H1 (cell line): ENCODE measurements around the gene ASPDH. TPM values are rescaled to one million over a fixed set of nuclear protein-coding genes. Genes with fewer than 3 reads are reported as not detected.

ENCODE experiments used
- CTCF ChIA-PET: fragments of 300-600 bp; sonication (Branson Sonifier 250); formaldehyde crosslinking; loops from one replicate; lab custom pipeline; 2021; ENCODE audit not compliant: partially characterized antibody; lab: Charles Lee
- POLR2A ChIA-PET: fragments of 300-600 bp; sonication (Branson Sonifier 250); formaldehyde crosslinking; loops from one replicate; lab custom pipeline; 2021; ENCODE audit warnings: inconsistent platforms; ENCODE audit not compliant: partially characterized antibody; lab: Charles Lee
- DNase-seq, 2 experiments: peaks; one replicate each; pipeline versions ENCODE4 v3.0.0 to v3.0.0-alpha.2; 2010 to 2022; ENCODE audit warnings: low spot score in 2 of 2, low read depth in 1 of 2, mixed read lengths in 1 of 2
- FAIRE-seq: peaks from 2 replicates; lab custom pipeline; 2011; peaks lifted over from hg19 to GRCh38; lab: Jason Lieb, UNC
- H2AFZ ChIP-seq: 2 replicates; pipeline ENCODE4 v1.8.1; 2012; ENCODE audit warnings: low read length, inconsistent platforms
- H2AK5ac ChIP-seq: 2 replicates; pipeline ENCODE4 v1.6.1; 2013; ENCODE audit warnings: low read depth, low read length
- H2BK120ac ChIP-seq: replicated peaks from 2 replicates; pipeline ENCODE3; 2013; ENCODE audit warnings: low read depth, low read length, inconsistent platforms
- H2BK12ac ChIP-seq: 2 replicates; pipeline ENCODE4 v1.6.1; 2013; ENCODE audit warnings: low read depth, low read length
- H2BK15ac ChIP-seq: 2 replicates; pipeline ENCODE4 v1.6.1; 2013; ENCODE audit warnings: low read length
- H2BK20ac ChIP-seq: 2 replicates; pipeline ENCODE4 v1.6.1; 2013; ENCODE audit warnings: low read length
- H2BK5ac ChIP-seq: 2 replicates; pipeline ENCODE4 v1.6.1; 2013; ENCODE audit warnings: low read depth, low read length
- H3K14ac ChIP-seq: 2 replicates; pipeline ENCODE4 v1.6.1; 2013; ENCODE audit warnings: inconsistent platforms; ENCODE audit not compliant: insufficient read length
- H3K18ac ChIP-seq: 2 replicates; pipeline ENCODE4 v1.6.1; 2013; ENCODE audit warnings: low read length; ENCODE audit errors: extremely low read depth
- H3K23ac ChIP-seq: 2 replicates; pipeline ENCODE4 v1.6.1; 2013; ENCODE audit warnings: inconsistent platforms; ENCODE audit not compliant: insufficient read length
- H3K23me2 ChIP-seq: 2 replicates; pipeline ENCODE4 v1.6.1; 2013; ENCODE audit warnings: low read depth, low read length
- H3K27ac ChIP-seq: 2 replicates; pipeline ENCODE4 v1.6.1; 2011; ENCODE audit warnings: low read depth, low read length, inconsistent platforms
- H3K27me3 ChIP-seq, 4 experiments: replicated peaks in 1 of 4; 1 replicate in 1 of 4; 2 replicates in 3 of 4; pipeline versions ENCODE4 v1.6.1 to v1.8.1; 2011 to 2013; ENCODE audit warnings: low read length in 3 of 4, mild to moderate bottlenecking in 3 of 4, inconsistent platforms in 2 of 4, mixed read lengths in 2 of 4, moderate library complexity in 1 of 4; ENCODE audit not compliant: control insufficient read depth in 3 of 4, insufficient read depth in 3 of 4; ENCODE audit errors: extremely low read depth in 1 of 4
- H3K36me3 ChIP-seq, 4 experiments: 2 replicates each; pipeline versions ENCODE4 v1.6.1 to v1.8.1; 2011 to 2013; ENCODE audit warnings: mild to moderate bottlenecking in 4 of 4, low read length in 3 of 4, moderate library complexity in 2 of 4, control low read depth in 1 of 4, inconsistent platforms in 1 of 4; ENCODE audit not compliant: insufficient read depth in 4 of 4, control insufficient read depth in 2 of 4
- H3K4ac ChIP-seq: replicated peaks from 2 replicates; pipeline ENCODE3; 2013; ENCODE audit warnings: low read length, low read depth, mixed read lengths, inconsistent platforms; ENCODE audit not compliant: insufficient read length
- H3K4me1 ChIP-seq, 4 experiments: replicated peaks in 1 of 4; 1 replicate in 1 of 4; 2 replicates in 3 of 4; pipeline versions ENCODE4 v1.6.1 to v1.8.1; 2011 to 2013; ENCODE audit warnings: low read length in 3 of 4, inconsistent platforms in 2 of 4, mixed read lengths in 1 of 4; ENCODE audit not compliant: insufficient read depth in 4 of 4, control insufficient read depth in 3 of 4
- H3K4me2 ChIP-seq, 2 experiments: 2 replicates each; pipeline versions ENCODE4 v1.6.1 to v1.8.1; 2011 to 2013; ENCODE audit warnings: low read depth in 2 of 2, low read length in 2 of 2, control low read depth in 1 of 2, inconsistent platforms in 1 of 2, mild to moderate bottlenecking in 1 of 2; ENCODE audit not compliant: insufficient read depth in 1 of 2
- H3K4me3 ChIP-seq, 4 experiments: fragments of 200-600, 300-600 bp in 1 of 4; sonication (generic), shearing (Covaris generic), sonication (Bioruptor Twin) in 1 of 4; 2 replicates each; pipeline versions ENCODE4 v1.5.1 to v1.8.1; 2011 to 2016; ENCODE audit warnings: low read length in 4 of 4, low read depth in 3 of 4, control low read depth in 2 of 4, inconsistent platforms in 2 of 4, mild to moderate bottlenecking in 2 of 4, mixed read lengths in 1 of 4, moderate library complexity in 1 of 4; ENCODE audit not compliant: insufficient read depth in 2 of 4; ENCODE audit errors: extremely low read depth in 1 of 4
- H3K56ac ChIP-seq: replicated peaks from 2 replicates; pipeline ENCODE3; 2013; ENCODE audit warnings: low read depth, mild to moderate bottlenecking, mixed read lengths, low read length, inconsistent platforms; ENCODE audit not compliant: insufficient read length
- H3K79me1 ChIP-seq: 2 replicates; pipeline ENCODE4 v1.6.1; 2013; ENCODE audit warnings: low read depth, low read length, control low read depth
- H3K79me2 ChIP-seq, 2 experiments: 2 replicates each; pipeline versions ENCODE4 v1.6.1 to v1.8.1; 2012 to 2013; ENCODE audit warnings: low read length in 2 of 2, mild to moderate bottlenecking in 2 of 2, inconsistent platforms in 1 of 2; ENCODE audit not compliant: insufficient read depth in 2 of 2, control insufficient read depth in 1 of 2
- H3K9ac ChIP-seq, 4 experiments: replicated peaks in 1 of 4; 1 replicate in 1 of 4; 2 replicates in 3 of 4; pipeline versions ENCODE4 v1.6.1 to v1.8.1; 2011 to 2013; ENCODE audit warnings: low read depth in 3 of 4, low read length in 3 of 4, control low read depth in 2 of 4, mild to moderate bottlenecking in 2 of 4, moderate library complexity in 2 of 4, inconsistent platforms in 1 of 4; ENCODE audit errors: extremely low read depth in 1 of 4
- H3K9me3 ChIP-seq, 2 experiments: 2 replicates each; pipeline versions ENCODE4 v1.6.1 to v1.8.1; 2012 to 2013; ENCODE audit warnings: mild to moderate bottlenecking in 2 of 2, moderate library complexity in 2 of 2, control low read depth in 1 of 2, inconsistent platforms in 1 of 2, low read depth in 1 of 2, low read length in 1 of 2, mixed read lengths in 1 of 2; ENCODE audit not compliant: insufficient read depth in 2 of 2
- H4K20me1 ChIP-seq, 2 experiments: replicated peaks in 1 of 2; 2 replicates each; pipeline versions ENCODE3 to v1.8.1; 2011 to 2013; ENCODE audit warnings: inconsistent platforms in 2 of 2, low read length in 2 of 2, mild to moderate bottlenecking in 1 of 2; ENCODE audit not compliant: insufficient read depth in 2 of 2, control insufficient read depth in 1 of 2
- H4K5ac ChIP-seq: 2 replicates; pipeline ENCODE4 v1.6.1; 2013; ENCODE audit warnings: low read length, low read depth, mixed read lengths, inconsistent platforms; ENCODE audit not compliant: insufficient read length
- H4K8ac ChIP-seq: 2 replicates; pipeline ENCODE4 v1.8.0; 2013; ENCODE audit warnings: mild to moderate bottlenecking, moderate library complexity, low read length, inconsistent platforms; ENCODE audit not compliant: insufficient read depth; ENCODE audit errors: extremely low read depth
- H4K91ac ChIP-seq: replicated peaks from 2 replicates; pipeline ENCODE3; 2013; ENCODE audit warnings: low read length, mixed read lengths, inconsistent platforms; ENCODE audit not compliant: insufficient read length
- HDAC2 ChIP-seq, 2 experiments: fragments of 300-600 bp in 1 of 2; sonication (generic) in 1 of 2; IDR thresholded peaks; 2 replicates each; pipeline ENCODE4 v1.6.1; 2011 to 2012; ENCODE audit warnings: low read depth in 2 of 2, low read length in 2 of 2, mild to moderate bottlenecking in 2 of 2, moderate library complexity in 2 of 2, borderline replicate concordance in 1 of 2, inconsistent platforms in 1 of 2
- POLR2A ChIP-seq, 2 experiments: IDR thresholded peaks; 1 replicate in 1 of 2; 2 replicates in 1 of 2; pipeline ENCODE4 v1.6.1; 2011; ENCODE audit warnings: low read depth in 2 of 2, low read length in 2 of 2, mild to moderate bottlenecking in 2 of 2; ENCODE audit errors: control extremely low read depth in 1 of 2
- POLR2AphosphoS5 ChIP-seq: IDR thresholded peaks from 2 replicates; pipeline ENCODE4 v1.6.1; 2011; ENCODE audit warnings: low read depth, low read length
- SAP30 ChIP-seq: fragments of 300-600 bp; sonication (generic); IDR thresholded peaks from 2 replicates; pipeline ENCODE4 v1.7.1; 2012; ENCODE audit warnings: low read length, moderate library complexity, mild to moderate bottlenecking, inconsistent platforms; ENCODE audit not compliant: insufficient read depth, insufficient replicate concordance
- SIN3A ChIP-seq, 2 experiments: IDR thresholded peaks in 1 of 2; conservative IDR thresholded peaks in 1 of 2; 2 replicates each; pipeline ENCODE4 v1.6.1; 2011 to 2012; ENCODE audit warnings: low read length in 2 of 2, improper control_type of control experiment in 1 of 2, low read depth in 1 of 2, mild to moderate bottlenecking in 1 of 2
- SP2 ChIP-seq: IDR thresholded peaks from 2 replicates; pipeline ENCODE4 v1.6.1; 2012; ENCODE audit warnings: mild to moderate bottlenecking, low read length, inconsistent platforms
- TAF1 ChIP-seq: IDR thresholded peaks from 2 replicates; pipeline ENCODE4 v1.6.1; 2011; ENCODE audit warnings: mild to moderate bottlenecking, low read depth, low read length
- TBP ChIP-seq: IDR thresholded peaks from 2 replicates; pipeline ENCODE4 v1.6.1; 2011; ENCODE audit warnings: low read depth, low read length, improper control_type of control experiment
- TEAD4 ChIP-seq: IDR thresholded peaks from 2 replicates; pipeline ENCODE4 v1.6.1; 2012; ENCODE audit warnings: low read depth, low read length, inconsistent platforms, mixed read lengths
- WGBS, 2 experiments: shearing (Covaris generic) in 1 of 2; methylation state at CpG; one replicate each; pipeline versions ENCODE4 v1.1.6 to v1.1.7; 2013 to 2015; ENCODE audit warnings: low lambda C conversion rate in 2 of 2, mixed read lengths in 2 of 2, inconsistent platforms in 1 of 2, low coverage in 1 of 2, missing lambda C conversion rate in 1 of 2; ENCODE audit not compliant: insufficient replicate concordance in 2 of 2, insufficient coverage in 1 of 2, insufficient read length in 1 of 2; ENCODE audit errors: extremely low coverage in 1 of 2, missing lambda C conversion rate in 1 of 2; 5-methylcytosine and 5-hydroxymethylcytosine counted together
- polyA plus RNA-seq, 7 experiments: library from polyadenylated mRNA; depleted of rRNA in 3 of 7; stranded (reverse) in 5 of 7; unstranded in 2 of 7; fragments of >200 nt in 5 of 7; fragments of 200-250 nt in 2 of 7; gene quantifications; 1 replicate in 5 of 7; 2 replicates in 1 of 7; 4 replicates in 1 of 7; pipeline versions ENCODE4 v1.2.1 to v1.2.3, GENCODE V29; 2011 to 2013; ENCODE audit warnings: missing spikeins in 2 of 7, mixed read lengths in 2 of 7
- total RNA-seq: library from RNA; stranded (reverse); fragmentation: NEBNext Ultra II Directional; extraction: Animal tissue kit (Norgen Biotek cat#: 25700); gene quantifications from 2 replicates; pipeline ENCODE4 v1.2.1, GENCODE V29; 2021
- TF ChIP-seq, protein P1 (sequence below): IDR thresholded peaks from 2 replicates; pipeline ENCODE4 v1.6.1; 2012; ENCODE audit warnings: low read length, inconsistent platforms

The ASPDH gene
- total and polyA plus RNA-seq, 2 of the 8 experiments (the other 6 are each of a cell fraction or from before 2014, with no cell fraction given), result not detected

DNA sequence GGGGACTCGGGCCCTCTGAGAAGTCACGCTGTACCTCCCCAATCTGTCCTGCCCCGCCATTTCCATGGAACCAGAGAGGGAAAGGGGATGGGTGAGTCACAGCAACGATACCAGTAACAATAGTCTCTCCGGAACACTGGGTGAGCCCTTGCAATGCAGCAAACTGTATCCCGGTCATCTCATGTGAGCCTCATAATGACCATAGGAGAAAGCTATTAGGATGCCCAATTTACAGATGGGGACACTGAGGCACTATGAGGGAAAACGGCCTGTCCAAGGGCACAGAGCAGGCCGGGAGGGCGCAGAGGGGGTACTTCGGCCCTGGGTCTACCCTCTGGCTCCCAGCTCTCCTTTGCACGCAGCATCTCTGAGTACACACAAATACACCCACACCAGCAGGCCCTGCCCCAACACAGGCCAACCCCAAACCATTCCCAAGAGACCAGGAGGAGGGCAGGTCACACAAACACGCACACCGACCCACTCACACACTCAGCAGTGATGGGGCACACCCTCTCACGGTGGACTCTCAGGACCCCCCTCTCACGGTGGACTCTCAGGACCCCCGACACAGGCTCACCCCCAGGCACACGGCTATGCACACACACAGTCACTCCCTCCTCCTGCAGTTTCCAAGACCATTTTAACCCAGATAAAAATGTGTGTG is 36.3 kb upstream of the ASPDH start:
- no peak overlapping the region for H2BK15ac ChIP-seq
- no peak for DNase-seq
- peaks cover 3 to 17% of the 10 kb centered on the region in 2 experiments for H4K20me1 ChIP-seq
- peaks cover 0 to 18% (median 3%) of the 10 kb centered on the region in 4 experiments; a peak in 6 of 7 replicates for H3K4me1 ChIP-seq
- H2BK120ac ChIP-seq, result no peak overlapping the region
- H3K23me2 ChIP-seq, result peaks cover 9% of the 10 kb centered on the region
- H3K23ac ChIP-seq, result no peak overlapping the region
- no peak overlapping the region for H4K8ac ChIP-seq
- no peak for FAIRE-seq
- H2AK5ac ChIP-seq, result 0 out of 2 replicates have a peak overlapping the region, but pooled peaks have one; percentile 44
- no peak overlapping the region for H4K91ac ChIP-seq
- no peak overlapping the region for H3K4ac ChIP-seq
- H3K79me1 ChIP-seq, result no peaks in the 10 kb centered on the region
- 84% methylated on average over 17 of the region's 17 CpGs; no CpG with 5 or more reads in 1 of the 2 experiments for WGBS, 2 experiments
- peak overlapping the region; percentile 74 to 94; a peak in 2 of 4 replicates for H3K4me2 ChIP-seq
- no peak overlapping the region for H3K56ac ChIP-seq
- H2AFZ ChIP-seq, result no peak overlapping the region
- no peaks in the 10 kb centered on the region for H3K9me3 ChIP-seq
- POLR2A ChIA-PET, result interaction anchor here (0.7 to 1.4 kb wide), 4 partner anchors 12 to 845 kb away, joined by 3 to 4 read pairs (median 3); no protein-coding TSS in a partner anchor
- H3K36me3 ChIP-seq, result no peaks in the 10 kb centered on the region
- no peak overlapping the region for H3K27ac ChIP-seq
- no peak overlapping the region for H2BK20ac ChIP-seq
- H2BK12ac ChIP-seq, result peak overlapping the region; percentile 72; the same call in 1 of the 2 replicates
- no peaks in the 10 kb centered on the region; a peak in 1 of 4 replicates for H3K79me2 ChIP-seq
- no peak overlapping the region for H3K9ac ChIP-seq
- no peak overlapping the region; the same call in 1 of the 2 replicates for H3K18ac ChIP-seq
- H3K14ac ChIP-seq, result no peak overlapping the region
- no peak overlapping the region for H4K5ac ChIP-seq
- H2BK5ac ChIP-seq, result no peak overlapping the region; the same call in 1 of the 2 replicates
- peaks cover 0 to 37% (median 20%) of the 10 kb centered on the region in 4 experiments; a peak in 6 of 7 replicates for H3K27me3 ChIP-seq
- H3K4me3 ChIP-seq, result no peak overlapping the region
- CTCF ChIA-PET, result interaction anchor here (0.9 to 1.6 kb wide), 6 partner anchors 9 to 167 kb away, joined by 3 to 13 read pairs (median 3); no protein-coding TSS in a partner anchor
- TF ChIP-seq, protein P1, sequence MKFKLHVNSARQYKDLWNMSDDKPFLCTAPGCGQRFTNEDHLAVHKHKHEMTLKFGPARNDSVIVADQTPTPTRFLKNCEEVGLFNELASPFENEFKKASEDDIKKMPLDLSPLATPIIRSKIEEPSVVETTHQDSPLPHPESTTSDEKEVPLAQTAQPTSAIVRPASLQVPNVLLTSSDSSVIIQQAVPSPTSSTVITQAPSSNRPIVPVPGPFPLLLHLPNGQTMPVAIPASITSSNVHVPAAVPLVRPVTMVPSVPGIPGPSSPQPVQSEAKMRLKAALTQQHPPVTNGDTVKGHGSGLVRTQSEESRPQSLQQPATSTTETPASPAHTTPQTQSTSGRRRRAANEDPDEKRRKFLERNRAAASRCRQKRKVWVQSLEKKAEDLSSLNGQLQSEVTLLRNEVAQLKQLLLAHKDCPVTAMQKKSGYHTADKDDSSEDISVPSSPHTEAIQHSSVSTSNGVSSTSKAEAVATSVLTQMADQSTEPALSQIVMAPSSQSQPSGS, result no peak
- TF ChIP-seq POLR2A (IDR thresholded peaks at IDR 0.05; ENCODE audit: control extremely low read depth in 1 of 2, low read depth in 2 of 2, low read length in 2 of 2) (no peak), HDAC2 (IDR thresholded peaks at IDR 0.05; ENCODE audit: borderline replicate concordance in 1 of 2, low read depth in 2 of 2, low read length in 2 of 2) (no peak), POLR2AphosphoS5 (no peak), TEAD4 (no peak), SAP30 (no peak), SIN3A (conservative IDR thresholded peaks at IDR 0.05 in 1 of 2, IDR thresholded peaks at IDR 0.05 in 1 of 2; ENCODE audit: low read depth in 1 of 2, low read length in 2 of 2) (no peak), TBP (no peak), SP2 (no peak), TAF1 (no peak)
